Stimulated activated CD4-positive, alpha-beta T cell treated with anti-CD3 and anti-CD28 coated beads, Interleukin-1b, Interleukin-23, amount 100 ng/mL, for 24 hours (primary cell): ENCODE data around the gene CIDEB.

Experiments used
- DNase-seq, 4 experiments: peaks; one replicate each; pipeline ENCODE4 v3.0.0-alpha.2; 2020; ENCODE audit warnings: low read depth in 4 of 4, low spot score in 1 of 4

The CIDEB gene

DNA sequence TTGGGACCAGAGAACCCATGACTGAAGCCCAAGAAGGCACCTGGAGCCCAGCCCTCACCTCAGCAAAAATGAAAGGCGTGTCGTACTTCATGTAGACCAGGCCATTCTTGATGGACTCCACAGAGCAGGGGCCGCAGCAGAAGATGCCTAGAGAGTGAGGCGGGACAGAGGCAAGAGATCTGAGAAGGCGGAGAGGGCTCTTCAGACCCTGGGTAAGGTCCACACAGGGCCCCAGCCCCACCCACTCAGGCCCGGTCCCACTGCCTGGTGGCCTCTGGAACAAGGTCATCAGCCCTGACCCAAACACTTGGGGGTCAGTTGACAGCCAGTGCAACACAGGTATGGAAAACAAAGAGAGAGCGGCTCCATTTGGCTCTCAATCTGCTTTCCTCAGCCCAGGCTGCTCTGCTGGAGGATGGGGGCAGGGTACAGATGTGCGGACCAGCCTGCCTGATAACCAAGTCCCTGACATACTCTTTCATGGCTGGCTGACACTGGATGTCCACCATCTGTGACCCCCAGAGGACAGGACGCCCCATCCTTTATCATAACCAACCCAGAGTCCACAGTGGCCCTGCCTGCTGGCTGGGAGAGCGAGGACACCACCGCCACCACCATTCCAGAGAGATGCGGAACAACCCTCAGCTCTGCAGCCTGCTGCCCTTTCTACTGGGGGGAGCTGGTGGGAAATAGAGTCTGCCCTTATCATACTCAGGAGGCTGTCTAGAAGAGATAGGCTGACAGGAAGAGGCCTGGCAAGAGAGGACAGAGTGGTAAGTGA, 51.7 kb downstream of the CIDEB start:
- no peak for DNase-seq

- DNase-seq, result no peak
Measured at GRCh38 chr14:24255438-24255837, 52.3 kb downstream of the CIDEB start.
